GM19328 (cell line): ENCODE data around the gene RALGPS1.

Source experiments
- ATAC-seq: cut with Tn5 transposase; IDR thresholded peaks from one replicate; pipeline ENCODE4 v1.9.1; 2021; ENCODE audit warnings: mild to moderate bottlenecking, moderate library complexity; ENCODE audit not compliant: unreplicated experiment

Gene RALGPS1

GRCh38 chr9:127182901-127183746 is 268.5 kb downstream of the RALGPS1 start:
- no peak for ATAC-seq

GRCh38 chr9:127183814-127184582 is 269.4 kb downstream of the RALGPS1 start:
- no peak for ATAC-seq

- no peak for ATAC-seq
Observed at GRCh38 chr9:127184641-127185040, 270.1 kb downstream of the RALGPS1 start.

GRCh38 chr9:127185181-127185580 is 270.6 kb downstream of the RALGPS1 start:
- no peak for ATAC-seq

DNA sequence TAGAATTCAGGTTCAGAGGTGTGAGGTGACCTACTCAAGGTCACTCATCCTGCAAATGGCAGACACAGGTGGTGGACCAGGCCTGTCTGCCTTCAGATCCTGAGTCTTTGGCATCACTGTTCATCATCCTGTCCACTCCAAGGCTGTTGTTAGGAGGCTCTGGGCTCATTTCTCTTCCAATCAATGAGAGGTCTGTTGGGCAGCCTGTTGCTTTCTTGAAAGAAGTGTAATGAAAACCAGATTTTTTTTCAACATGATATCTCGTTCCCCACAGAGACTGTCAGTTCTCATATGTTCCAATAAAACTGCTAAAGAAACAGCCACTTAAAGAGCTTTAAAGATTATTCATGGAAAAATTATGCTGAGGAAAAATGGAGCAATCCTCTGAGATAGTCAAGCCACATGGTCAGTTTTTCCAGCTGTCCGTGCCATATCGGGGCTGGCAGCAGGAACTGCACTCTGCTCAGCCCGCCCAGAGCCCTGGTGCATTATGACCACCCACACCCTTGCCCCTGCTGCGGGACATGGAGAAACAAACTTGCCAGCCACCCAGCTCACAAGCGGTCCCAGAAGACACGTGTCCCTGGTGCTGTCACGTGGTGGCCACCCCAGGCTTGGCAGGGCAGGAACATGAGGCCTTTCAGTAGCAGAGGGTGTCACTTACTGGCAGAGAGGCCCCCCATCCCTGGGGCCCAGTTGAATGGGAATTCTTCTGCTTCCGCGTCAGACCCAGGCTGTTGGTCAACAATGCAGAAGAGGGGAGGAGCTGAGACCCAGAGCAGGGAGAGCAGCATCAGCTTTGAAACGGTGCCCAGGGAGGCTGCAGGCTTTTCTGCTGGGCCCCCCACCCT is 271.6 kb downstream of the RALGPS1 start:
- ATAC-seq: no peak

GRCh38 chr9:127186806-127187205 is 272.2 kb downstream of the RALGPS1 start:
- no peak for ATAC-seq

- no peak for ATAC-seq
Observed at GRCh38 chr9:127187231-127187956, 272.8 kb downstream of the RALGPS1 start.

DNA sequence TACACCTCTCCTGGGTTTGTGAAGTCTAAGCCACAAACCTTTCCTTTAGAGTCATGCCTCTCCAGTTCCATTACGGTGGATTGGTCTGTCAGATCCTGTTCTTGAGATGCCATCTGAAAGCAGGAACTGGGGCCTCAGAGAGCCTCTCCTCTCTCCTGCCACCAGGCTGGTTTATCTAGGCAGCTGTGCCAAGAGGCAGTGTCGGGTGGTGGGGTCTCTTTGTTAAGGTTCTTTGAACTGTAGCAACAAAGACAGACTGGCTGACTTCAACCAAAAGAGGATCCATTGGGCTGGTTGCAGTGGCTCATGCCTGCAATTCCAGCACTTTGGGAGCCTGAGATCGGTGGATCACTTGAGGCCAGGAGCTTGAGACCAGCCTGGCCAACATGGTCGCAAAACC is 273.8 kb downstream of the RALGPS1 start:
- ATAC-seq: no peak

DNA sequence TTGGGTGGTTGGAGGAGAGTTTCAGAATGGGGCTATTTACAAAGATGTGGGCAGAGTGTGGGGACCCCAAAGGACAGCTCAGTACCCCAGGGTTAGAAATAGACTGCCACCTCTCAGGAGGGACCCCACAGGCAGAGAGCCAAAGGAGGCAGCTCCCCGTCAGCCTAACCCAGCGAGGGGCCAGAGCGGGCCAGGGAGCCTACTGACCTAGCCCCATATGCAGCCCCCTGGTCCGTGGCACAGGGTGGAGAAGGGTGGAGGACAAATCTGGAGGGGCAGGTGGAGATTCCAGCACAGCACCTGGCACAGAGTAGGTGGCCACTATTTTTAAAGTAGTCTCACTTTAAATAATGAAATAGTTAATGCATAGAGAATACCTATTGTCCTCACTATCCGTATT is 275.0 kb downstream of the RALGPS1 start:
- ATAC-seq: no peak

GRCh38 chr9:127192744-127193143 is 278.2 kb downstream of the RALGPS1 start:
- no peak for ATAC-seq

GRCh38 chr9:127193483-127193882 is 278.9 kb downstream of the RALGPS1 start:
- no peak for ATAC-seq

GRCh38 chr9:127194881-127195713 is 280.5 kb downstream of the RALGPS1 start:
- ATAC-seq: no peak

DNA sequence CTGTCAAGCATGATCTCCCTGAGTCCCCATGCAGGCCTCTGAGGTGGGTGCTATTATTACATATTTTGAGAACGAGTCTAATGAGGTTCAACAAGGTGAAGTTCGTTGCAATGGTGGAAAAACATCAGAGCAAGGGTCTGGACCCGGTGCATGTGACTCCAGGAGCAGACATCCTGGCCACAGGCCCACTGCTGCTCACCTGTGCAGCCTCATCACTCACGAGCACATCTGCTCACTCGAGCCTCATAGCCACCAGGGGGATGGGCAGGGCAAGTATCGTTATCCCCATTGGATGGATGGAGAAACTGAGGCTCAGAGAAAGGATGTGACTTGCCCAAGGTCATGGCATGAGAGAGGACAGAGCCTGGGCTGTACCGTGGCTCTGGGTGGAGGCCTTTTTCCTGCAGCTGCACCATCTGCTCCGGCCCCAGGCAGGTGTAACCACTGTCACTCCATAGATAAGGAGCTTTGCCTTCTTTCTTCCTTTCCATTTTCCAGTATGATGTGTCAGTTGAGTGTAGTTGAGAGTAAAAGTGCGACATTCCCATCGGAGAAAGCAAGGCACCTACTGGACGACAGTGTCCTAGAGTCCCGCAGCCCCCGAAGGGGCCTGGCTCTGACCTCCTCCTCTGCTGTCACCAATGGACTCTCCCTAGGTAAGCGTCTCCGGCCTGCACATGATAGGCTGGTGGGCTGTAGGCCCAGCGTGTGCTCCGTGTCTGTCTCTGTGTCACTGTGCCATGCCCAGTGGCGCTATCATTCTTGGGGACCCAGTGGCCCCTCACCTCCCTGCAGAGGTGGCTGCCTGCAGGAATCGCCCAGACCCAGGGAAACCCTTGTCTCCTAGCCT is 281.6 kb downstream of the RALGPS1 start:
- ATAC-seq: no peak

GRCh38 chr9:127196826-127197145 is 282.2 kb downstream of the RALGPS1 start:
- ATAC-seq: no peak

DNA sequence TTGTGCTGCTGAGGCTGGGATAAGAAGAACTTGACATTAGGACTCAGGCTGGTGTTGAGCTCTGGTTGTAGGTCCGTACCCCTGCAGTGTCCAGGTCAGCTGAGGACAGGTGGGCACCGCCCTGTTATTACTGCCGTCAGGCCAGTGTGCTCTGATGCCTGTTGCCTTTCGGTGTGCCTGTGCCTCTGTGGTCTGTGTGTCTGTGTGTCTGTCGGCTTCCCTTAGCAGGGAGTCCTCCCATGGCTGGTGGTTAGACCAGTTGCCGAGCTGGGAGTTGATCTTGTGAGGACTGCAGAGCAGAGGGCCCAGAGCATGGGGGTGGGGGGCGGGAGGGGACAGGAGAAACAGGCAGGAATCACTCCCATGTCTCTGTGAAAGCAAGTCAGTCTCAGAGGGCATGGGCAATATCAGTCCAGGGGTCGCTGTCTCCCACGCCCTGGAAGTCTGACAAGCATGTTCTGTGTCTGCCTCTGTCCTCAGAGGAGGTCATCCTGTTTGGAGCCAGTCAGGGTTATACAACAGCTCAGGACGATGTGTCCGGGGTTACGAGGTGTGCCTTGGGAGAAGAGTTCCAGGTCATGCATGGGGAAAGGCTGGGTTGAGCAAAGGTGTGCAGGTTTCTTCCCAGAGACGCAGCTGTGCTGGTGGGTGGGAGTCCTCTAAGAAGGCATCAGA is 282.7 kb downstream of the RALGPS1 start:
- no peak for ATAC-seq

GRCh38 chr9:127197861-127198430 is 283.4 kb downstream of the RALGPS1 start:
- ATAC-seq: no peak

- ATAC-seq: no peak
Observed at GRCh38 chr9:127198587-127198986, 284.0 kb downstream of the RALGPS1 start.
